ENCODE data around the gene PROC. TPM values are rescaled to one million over a fixed set of nuclear protein-coding genes. Genes with fewer than 3 reads are reported as not detected.

PROC gene
- total RNA-seq, 4 donors from 2014 or later, result 1.3 to 6.3 (median 1.6) TPM; not detected in 1

GRCh38 chr2:127428057-127428814, 10.0 kb downstream of the PROC start:
- H3K4me1 ChIP-seq, result peaks cover 0 to 7% (median 5%) of the 10 kb centered on the region in 4 donors
- H3K4me3 ChIP-seq, result no peak overlapping the region
- peaks cover 0 to under 1% of the 10 kb centered on the region in 2 donors for H3K27me3 ChIP-seq
- no peaks in the 10 kb centered on the region for H3K36me3 ChIP-seq
- DNase-seq, result peak in 2 of 3 donors; percentile 8 to 39
- H3K9me3 ChIP-seq, result no peaks in the 10 kb centered on the region
- no peak overlapping the region for H3K27ac ChIP-seq
- TF ChIP-seq CTCF (IDR thresholded peaks at IDR 0.05), result no peak
- no peak for TF ChIP-seq POLR2A (IDR thresholded peaks at IDR 0.05)

DNA sequence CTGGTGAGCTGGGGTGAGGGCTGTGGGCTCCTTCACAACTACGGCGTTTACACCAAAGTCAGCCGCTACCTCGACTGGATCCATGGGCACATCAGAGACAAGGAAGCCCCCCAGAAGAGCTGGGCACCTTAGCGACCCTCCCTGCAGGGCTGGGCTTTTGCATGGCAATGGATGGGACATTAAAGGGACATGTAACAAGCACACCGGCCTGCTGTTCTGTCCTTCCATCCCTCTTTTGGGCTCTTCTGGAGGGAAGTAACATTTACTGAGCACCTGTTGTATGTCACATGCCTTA, 10.5 kb downstream of the PROC start:
- DNase-seq, result peak in 2 of 3 donors; percentile 3 to 19
- no peaks in the 10 kb centered on the region for H3K27me3 ChIP-seq
- H3K36me3 ChIP-seq, result no peaks in the 10 kb centered on the region
- peaks cover 0 to 1% (median under 1%) of the 10 kb centered on the region in 4 donors for H3K4me1 ChIP-seq
- TF ChIP-seq CTCF (IDR thresholded peaks at IDR 0.05) (no peak), POLR2A (IDR thresholded peaks at IDR 0.05) (no peak)
- no peak overlapping the region for H3K4me3 ChIP-seq
- no peaks in the 10 kb centered on the region for H3K9me3 ChIP-seq
- H3K27ac ChIP-seq, result no peak overlapping the region

DNA sequence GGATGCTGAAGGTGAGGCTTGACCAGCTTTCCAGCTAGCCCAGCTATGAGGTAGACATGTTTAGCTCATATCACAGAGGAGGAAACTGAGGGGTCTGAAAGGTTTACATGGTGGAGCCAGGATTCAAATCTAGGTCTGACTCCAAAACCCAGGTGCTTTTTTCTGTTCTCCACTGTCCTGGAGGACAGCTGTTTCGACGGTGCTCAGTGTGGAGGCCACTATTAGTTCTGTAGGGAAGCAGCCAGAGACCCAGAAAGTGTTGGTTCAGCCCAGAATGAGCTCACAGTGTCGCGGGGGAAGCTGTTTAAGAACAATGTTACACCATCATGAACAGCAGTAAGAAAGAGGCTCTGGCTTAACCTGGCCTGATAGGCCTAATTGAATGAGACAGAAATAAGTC, 11.1 kb downstream of the PROC start:
- no peak overlapping the region for H3K27ac ChIP-seq
- no peaks in the 10 kb centered on the region for H3K27me3 ChIP-seq
- DNase-seq, result no peak
- H3K36me3 ChIP-seq, result no peaks in the 10 kb centered on the region
- no peak overlapping the region for H3K4me3 ChIP-seq
- no peak for TF ChIP-seq CTCF (IDR thresholded peaks at IDR 0.05)
- TF ChIP-seq POLR2A (IDR thresholded peaks at IDR 0.05), result no peak
- no peaks in the 10 kb centered on the region for H3K9me3 ChIP-seq
- no peaks in the 10 kb centered on the region for H3K4me1 ChIP-seq

DNA sequence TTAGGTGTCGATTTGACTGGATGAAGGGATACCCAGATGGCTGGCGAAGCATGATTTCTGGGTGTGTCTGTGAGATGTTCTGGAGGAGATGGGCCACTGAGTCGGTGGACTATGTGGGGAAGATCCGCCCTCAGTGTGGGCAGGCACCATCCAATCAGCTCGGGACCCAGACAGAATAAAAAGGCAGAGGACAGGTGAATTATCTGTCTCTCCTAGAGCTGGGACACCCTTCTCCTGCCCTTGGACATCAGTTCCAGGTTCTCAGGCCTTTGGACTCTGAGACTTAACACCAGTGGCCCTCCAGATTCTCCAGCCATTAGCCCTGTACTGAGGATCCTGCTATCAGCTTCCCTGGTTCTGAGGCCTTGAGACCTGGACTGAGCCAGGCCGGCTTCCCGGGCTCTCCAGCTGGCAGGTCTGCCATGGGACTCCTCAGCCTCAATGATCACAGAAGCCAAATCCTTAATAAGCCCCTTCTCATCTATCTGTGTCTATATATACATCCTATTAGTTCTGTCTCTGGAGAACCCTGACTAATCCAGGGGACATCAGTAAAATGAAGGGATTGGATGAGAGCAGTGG, 11.7 kb downstream of the PROC start:
- Histone ChIP-seq H3K4me1 (no peaks in the 10 kb centered on the region), H3K27ac (no peak overlapping the region), H3K36me3 (no peaks in the 10 kb centered on the region), H3K27me3 (no peaks in the 10 kb centered on the region), H3K4me3 (no peak overlapping the region), H3K9me3 (no peaks in the 10 kb centered on the region)
- no peak for DNase-seq
- TF ChIP-seq CTCF (IDR thresholded peaks at IDR 0.05) (no peak), POLR2A (IDR thresholded peaks at IDR 0.05) (no peak)

GRCh38 chr2:127431408-127432023, 13.3 kb downstream of the PROC start:
- Histone ChIP-seq H3K4me3 (no peak overlapping the region), H3K27ac (no peak overlapping the region), H3K9me3 (no peaks in the 10 kb centered on the region), H3K36me3 (no peaks in the 10 kb centered on the region), H3K4me1 (no peaks in the 10 kb centered on the region), H3K27me3 (no peaks in the 10 kb centered on the region)
- TF ChIP-seq CTCF (IDR thresholded peaks at IDR 0.05) (no peak), POLR2A (IDR thresholded peaks at IDR 0.05) (no peak)
- no peak for DNase-seq
